Uterus (tissue), 4 donors: Measurements from ENCODE around the gene IGLL1. TPM values are rescaled to one million over a fixed set of nuclear protein-coding genes. Genes with fewer than 3 reads are reported as not detected.
"Not testable (repeated sequence)": the region's sequence is repeated elsewhere in the genome, so short reads cannot be mapped to it uniquely, and the experiment has no call there.

Experiments
- DNase-seq, 2 donors: peaks; one replicate each; pipeline ENCODE4 v3.0.0-alpha.2; 2019 to 2020
- H3K27ac ChIP-seq, 2 donors: fragments of 200-600 bp; sonication (generic); 1 replicate in 1 of 2; 2 replicates in 1 of 2; pipeline ENCODE4 v1.5.1; 2016 to 2018
- H3K27me3 ChIP-seq, 2 donors: fragments of 200-600 bp; sonication (generic); one replicate each; pipeline ENCODE4 v1.5.1; 2018 to 2019; ENCODE audit warnings: control low read depth in 1 of 2
- H3K36me3 ChIP-seq, 2 donors: fragments of 200-600 bp; sonication (generic); one replicate each; pipeline ENCODE4 v1.5.1; 2019; ENCODE audit warnings: control low read depth in 1 of 2
- H3K4me1 ChIP-seq, 2 donors: fragments of 200-600 bp; sonication (generic); one replicate each; pipeline ENCODE4 v1.5.1; 2018 to 2019; ENCODE audit warnings: control low read depth in 1 of 2
- H3K4me3 ChIP-seq, 2 donors: fragments of 200-600 bp; sonication (generic); 1 replicate in 1 of 2; 2 replicates in 1 of 2; pipeline ENCODE4 v1.5.1; 2018 to 2019; ENCODE audit warnings: mild to moderate bottlenecking in 1 of 2
- H3K9me3 ChIP-seq, 2 donors: fragments of 200-600 bp; sonication (generic); one replicate each; pipeline ENCODE4 v1.5.1; 2019; ENCODE audit warnings: control low read depth in 1 of 2
- POLR2A ChIP-seq, 2 donors: fragments of 450-650 bp; IDR thresholded peaks; one replicate each; pipeline ENCODE4 v1.6.1; 2016; ENCODE audit warnings: antibody characterized with exemption in 2 of 2, mild to moderate bottlenecking in 1 of 2, moderate library complexity in 1 of 2
- intact Hi-C: fragments of 100-400 bp; cut with DNase I; formaldehyde crosslinking; loops from one replicate; pipeline ENCODE4 v1.15.1; 2023; ENCODE audit warnings: low total_unique reads
- total RNA-seq, 4 donors: library from RNA; depleted of rRNA in 3 of 4; stranded (reverse); fragments of >200 nt in 3 of 4; gene quantifications; one replicate each; pipeline versions ENCODE4 v1.1.0 to v1.2.4, GENCODE V29; 2014 to 2023
- TF ChIP-seq, protein P1 (sequence below), 4 experiments: fragments of 200-600 bp in 2 of 4; fragments of 450-650 bp in 2 of 4; sonication (generic) in 2 of 4; IDR thresholded peaks; one replicate each; pipeline ENCODE4 v1.5.1; 2016 to 2019; ENCODE audit warnings: antibody characterized with exemption in 4 of 4, mild to moderate bottlenecking in 2 of 4, moderate library complexity in 1 of 4
- donor health status: DM: yes; HTN: yes; CAD: no.

IGLL1 gene
- total RNA-seq, 4 donors from 2014 or later = 0.48 TPM; not detected in 3

DNA sequence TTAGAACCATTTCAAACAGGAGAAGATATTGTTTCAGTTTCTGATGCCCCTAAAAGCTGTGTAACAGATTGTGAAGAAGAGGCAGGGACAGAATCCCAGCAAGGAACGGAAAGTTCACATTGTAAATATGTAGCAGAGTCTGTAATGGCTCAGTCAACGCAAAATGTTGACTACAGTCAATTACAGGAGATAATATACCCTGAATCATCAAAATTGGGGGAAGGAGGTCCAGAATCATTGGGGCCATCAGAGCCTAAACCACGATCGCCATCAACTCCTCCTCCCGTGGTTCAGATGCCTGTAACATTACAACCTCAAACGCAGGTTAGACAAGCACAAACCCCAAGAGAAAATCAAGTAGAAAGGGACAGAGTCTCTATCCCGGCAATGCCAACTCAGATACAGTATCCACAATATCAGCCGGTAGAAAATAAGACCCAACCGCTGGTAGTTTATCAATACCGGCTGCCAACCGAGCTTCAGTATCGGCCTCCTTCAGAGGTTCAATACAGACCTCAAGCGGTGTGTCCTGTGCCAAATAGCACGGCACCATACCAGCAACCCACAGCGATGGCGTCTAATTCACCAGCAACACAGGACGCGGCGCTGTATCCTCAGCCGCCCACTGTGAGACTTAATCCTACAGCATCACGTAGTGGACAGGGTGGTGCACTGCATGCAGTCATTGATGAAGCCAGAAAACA lies 40.8 kb downstream of the IGLL1 start:
- peak; percentile 67 to 72 for DNase-seq
- intact Hi-C loops = no loop called here

DNA sequence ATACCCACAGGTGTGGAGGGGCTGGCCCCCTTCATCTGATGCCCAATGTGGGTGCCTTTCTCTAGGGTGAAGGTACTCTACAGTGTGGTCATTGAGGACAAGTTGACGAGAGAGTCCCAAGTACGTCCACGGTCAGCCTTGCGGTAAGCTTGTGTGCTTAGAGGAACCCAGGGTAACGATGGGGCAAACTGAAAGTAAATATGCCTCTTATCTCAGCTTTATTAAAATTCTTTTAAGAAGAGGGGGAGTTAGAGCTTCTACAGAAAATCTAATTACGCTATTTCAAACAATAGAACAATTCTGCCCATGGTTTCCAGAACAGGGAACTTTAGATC lies 41.4 kb downstream of the IGLL1 start:
- H3K4me3 ChIP-seq, intact Hi-C loops, H3K27me3 ChIP-seq, H3K9me3 ChIP-seq, H3K4me1 ChIP-seq, DNase-seq, H3K27ac ChIP-seq, H3K36me3 ChIP-seq: not testable (repeated sequence)

More for the DNA sequence above, 40.8 kb downstream of the IGLL1 start:
- no peaks in the 10 kb centered on the region for H3K9me3 ChIP-seq
- H3K36me3 ChIP-seq = no peaks in the 10 kb centered on the region
- H3K27ac ChIP-seq = no peak overlapping the region
- H3K4me1 ChIP-seq = no peaks in the 10 kb centered on the region
- H3K27me3 ChIP-seq = no peaks in the 10 kb centered on the region
- H3K4me3 ChIP-seq = peak overlapping the region in 1 of 2 donors; percentile 8
- TF ChIP-seq, protein P1, sequence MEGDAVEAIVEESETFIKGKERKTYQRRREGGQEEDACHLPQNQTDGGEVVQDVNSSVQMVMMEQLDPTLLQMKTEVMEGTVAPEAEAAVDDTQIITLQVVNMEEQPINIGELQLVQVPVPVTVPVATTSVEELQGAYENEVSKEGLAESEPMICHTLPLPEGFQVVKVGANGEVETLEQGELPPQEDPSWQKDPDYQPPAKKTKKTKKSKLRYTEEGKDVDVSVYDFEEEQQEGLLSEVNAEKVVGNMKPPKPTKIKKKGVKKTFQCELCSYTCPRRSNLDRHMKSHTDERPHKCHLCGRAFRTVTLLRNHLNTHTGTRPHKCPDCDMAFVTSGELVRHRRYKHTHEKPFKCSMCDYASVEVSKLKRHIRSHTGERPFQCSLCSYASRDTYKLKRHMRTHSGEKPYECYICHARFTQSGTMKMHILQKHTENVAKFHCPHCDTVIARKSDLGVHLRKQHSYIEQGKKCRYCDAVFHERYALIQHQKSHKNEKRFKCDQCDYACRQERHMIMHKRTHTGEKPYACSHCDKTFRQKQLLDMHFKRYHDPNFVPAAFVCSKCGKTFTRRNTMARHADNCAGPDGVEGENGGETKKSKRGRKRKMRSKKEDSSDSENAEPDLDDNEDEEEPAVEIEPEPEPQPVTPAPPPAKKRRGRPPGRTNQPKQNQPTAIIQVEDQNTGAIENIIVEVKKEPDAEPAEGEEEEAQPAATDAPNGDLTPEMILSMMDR (IDR thresholded peaks at IDR 0.05) = peak; percentile 80 to 96 (median 88)
- peak in 1 of 2 donors; percentile 12 for TF ChIP-seq POLR2A (IDR thresholded peaks at IDR 0.05)

DNA sequence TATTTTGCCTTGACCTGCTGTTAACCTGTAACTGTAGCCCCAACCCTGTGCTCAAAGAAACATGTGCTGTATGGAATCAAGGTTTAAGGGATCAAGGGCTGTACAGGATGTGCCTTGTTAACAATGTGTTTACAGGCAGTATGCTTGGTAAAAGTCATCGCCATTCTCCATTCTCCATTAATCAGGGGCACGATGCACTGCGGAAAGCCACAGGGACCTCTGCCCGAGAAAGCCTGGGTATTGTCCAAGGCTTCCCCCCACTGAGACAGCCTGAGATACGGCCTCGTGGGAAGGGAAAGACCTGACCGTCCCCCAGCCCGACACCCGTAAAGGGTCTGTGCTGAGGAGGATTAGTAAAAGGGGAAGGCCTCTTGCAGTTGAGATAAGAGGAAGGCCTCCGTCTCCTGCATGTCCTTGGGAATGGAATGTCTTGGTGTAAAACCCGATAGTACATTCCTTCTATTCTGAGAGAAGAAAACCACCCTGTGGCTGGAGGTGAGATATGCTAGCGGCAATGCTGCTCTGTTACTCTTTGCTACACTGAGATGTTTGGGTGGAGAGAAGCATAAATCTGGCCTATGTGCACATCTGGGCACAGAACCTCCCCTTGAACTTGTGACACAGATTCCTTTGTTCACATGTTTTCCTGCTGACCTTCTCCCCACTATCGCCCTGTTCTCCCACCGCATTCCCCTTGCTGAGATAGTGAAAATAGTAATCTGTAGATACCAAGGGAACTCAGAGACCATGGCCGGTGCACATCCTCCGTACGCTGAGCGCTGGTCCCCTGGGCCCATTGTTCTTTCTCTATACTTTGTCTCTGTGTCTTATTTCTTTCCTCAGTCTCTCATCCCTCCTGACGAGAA lies 42.0 kb downstream of the IGLL1 start:
- DNase-seq, H3K4me3 ChIP-seq, H3K27me3 ChIP-seq, H3K9me3 ChIP-seq, H3K27ac ChIP-seq, intact Hi-C loops, H3K36me3 ChIP-seq, H3K4me1 ChIP-seq: not testable (repeated sequence)

DNA sequence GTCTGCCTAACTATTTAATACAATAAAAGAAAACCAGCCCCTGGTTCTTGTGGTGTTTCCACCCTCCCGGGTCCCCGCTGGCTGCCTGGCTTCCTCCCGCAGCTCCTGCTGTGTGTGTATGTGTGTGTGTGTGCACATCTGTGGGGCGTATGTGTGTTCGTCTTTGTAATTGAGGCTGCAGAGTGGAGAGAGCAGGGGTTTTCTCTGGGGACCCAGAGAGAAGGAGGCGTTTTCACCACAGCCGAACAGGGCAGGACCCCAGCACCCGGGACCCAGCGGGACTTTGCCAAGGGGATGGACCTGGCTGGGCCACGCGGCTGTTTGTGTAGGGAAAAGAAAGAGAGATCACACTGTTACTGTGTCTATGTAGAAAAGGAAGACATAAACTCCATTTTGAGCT lies 42.7 kb downstream of the IGLL1 start:
- no peak for DNase-seq
- no peak overlapping the region for H3K27ac ChIP-seq
- H3K4me1 ChIP-seq = no peaks in the 10 kb centered on the region
- no peak overlapping the region for H3K4me3 ChIP-seq
- H3K36me3 ChIP-seq = no peaks in the 10 kb centered on the region
- no peak for TF ChIP-seq POLR2A (IDR thresholded peaks at IDR 0.05)
- TF ChIP-seq, protein P1 (IDR thresholded peaks at IDR 0.05) = no peak
- H3K27me3 ChIP-seq = no peaks in the 10 kb centered on the region
- no peaks in the 10 kb centered on the region for H3K9me3 ChIP-seq
- intact Hi-C loops = no loop called here

DNA sequence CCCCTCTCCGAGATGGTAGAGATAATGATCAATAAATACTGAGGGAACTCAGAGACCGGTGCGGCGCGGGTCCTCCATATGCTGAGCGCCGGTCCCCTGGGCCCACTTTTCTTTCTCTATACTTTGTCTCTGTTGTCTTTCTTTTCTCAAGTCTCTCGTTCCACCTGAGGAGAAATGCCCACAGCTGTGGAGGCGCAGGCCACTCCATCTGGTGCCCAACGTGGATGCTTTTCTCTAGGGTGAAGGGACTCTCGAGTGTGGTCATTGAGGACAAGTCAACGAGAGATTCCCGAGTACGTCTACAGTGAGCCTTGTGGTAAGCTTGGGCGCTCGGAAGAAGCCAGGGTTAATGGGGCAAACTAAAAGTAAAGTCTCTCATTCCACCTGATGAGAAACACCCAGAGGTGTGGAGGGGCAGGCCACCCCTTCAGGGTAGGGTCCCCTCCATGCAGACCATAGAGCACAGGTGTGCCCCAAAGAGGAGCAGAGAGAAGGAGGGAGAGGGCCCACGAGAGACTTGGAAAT lies 43.2 kb downstream of the IGLL1 start:
- no peak for DNase-seq
- intact Hi-C loops = no loop called here
- no peak overlapping the region for H3K4me3 ChIP-seq
- no peak for TF ChIP-seq POLR2A (IDR thresholded peaks at IDR 0.05)
- TF ChIP-seq, protein P1 (IDR thresholded peaks at IDR 0.05) = no peak
- H3K27ac ChIP-seq = no peak overlapping the region
- no peaks in the 10 kb centered on the region for H3K27me3 ChIP-seq
- no peaks in the 10 kb centered on the region for H3K36me3 ChIP-seq
- H3K4me1 ChIP-seq = no peaks in the 10 kb centered on the region
- no peaks in the 10 kb centered on the region for H3K9me3 ChIP-seq

DNA sequence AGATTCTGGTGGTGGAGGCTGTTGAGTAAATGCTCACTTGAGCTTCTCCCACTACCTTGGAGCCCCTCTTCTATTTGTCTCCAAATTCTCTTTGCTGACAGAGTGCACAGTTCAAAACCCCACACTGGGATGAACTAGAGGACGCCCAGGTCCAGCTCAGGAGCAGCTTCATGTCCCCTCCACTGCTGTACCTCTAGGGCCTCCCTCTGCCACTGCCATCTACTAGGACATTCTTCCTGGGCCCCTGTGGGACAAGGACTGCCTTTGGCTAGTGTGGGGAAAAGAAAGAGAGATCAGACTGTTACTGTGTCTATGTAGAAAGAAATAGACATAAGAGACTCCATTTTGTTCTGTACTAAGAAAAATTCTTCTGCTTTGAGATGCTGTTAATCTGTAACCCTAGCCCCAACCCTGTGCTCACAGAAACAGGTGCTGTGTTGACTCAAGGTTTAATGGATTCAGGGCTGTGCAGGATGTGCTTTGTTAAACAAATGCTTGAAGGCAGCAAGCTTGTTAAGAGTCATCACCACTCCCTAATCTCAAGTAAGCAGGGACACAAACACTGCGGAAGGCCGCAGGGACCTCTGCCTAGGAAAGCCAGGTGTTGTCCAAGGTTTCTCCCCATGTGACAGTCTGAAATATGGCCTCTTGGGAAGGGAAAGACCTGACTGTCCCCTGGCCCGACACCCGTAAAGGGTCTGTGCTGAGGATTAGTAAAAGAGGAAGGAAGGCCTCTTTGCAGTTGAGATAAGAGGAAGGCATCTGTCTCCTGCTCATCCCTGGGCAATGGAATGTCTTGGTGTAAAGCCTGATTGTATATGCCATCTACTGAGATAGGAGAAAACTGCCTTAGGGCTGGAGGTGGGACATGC lies 44.1 kb downstream of the IGLL1 start:
- DNase-seq, H3K9me3 ChIP-seq, H3K27me3 ChIP-seq, H3K4me1 ChIP-seq, H3K27ac ChIP-seq, H3K36me3 ChIP-seq, H3K4me3 ChIP-seq, intact Hi-C loops: not testable (repeated sequence)
